ENCODE measurements around the gene GRB2.

- TF ChIP-seq CTCF (IDR thresholded peaks at IDR 0.05) (no peak), POLR2A (IDR thresholded peaks at IDR 0.05) (no peak)
These were observed 35.1 kb downstream of the GRB2 start for GRCh38 chr17:75370286-75370915.

Measured in lower leg skin (tissue), 3 donors.